Neuron (in vitro differentiated cells): ENCODE results near the gene CRYBG3.

Experiments used
- H2AFZ ChIP-seq: one replicate; pipeline ENCODE4 v1.6.1; 2013; ENCODE audit warnings: low read depth, mild to moderate bottlenecking, inconsistent platforms, low read length, moderate library complexity
- H3K27me3 ChIP-seq: one replicate; pipeline ENCODE4 v1.6.1; 2013; ENCODE audit warnings: low read length; ENCODE audit not compliant: insufficient read depth
- H3K36me3 ChIP-seq: one replicate; pipeline ENCODE4 v1.6.1; 2013; ENCODE audit warnings: low read length; ENCODE audit not compliant: insufficient read depth
- H3K4me1 ChIP-seq: one replicate; pipeline ENCODE4 v1.6.1; 2013; ENCODE audit warnings: low read length; ENCODE audit not compliant: insufficient read depth
- H3K4me3 ChIP-seq: 2 replicates; pipeline ENCODE4 v1.5.1; 2013; ENCODE audit warnings: mild to moderate bottlenecking, low read length, moderate library complexity
- H3K9me3 ChIP-seq: one replicate; pipeline ENCODE4 v1.6.1; 2013; ENCODE audit warnings: low read length

The CRYBG3 gene

GRCh38 chr3:97948351-97949109 is 126.7 kb downstream of the CRYBG3 start:
- Histone ChIP-seq H3K4me1 (no peaks in the 10 kb centered on the region), H2AFZ (no peak overlapping the region), H3K36me3 (peaks cover 57% of the 10 kb centered on the region), H3K4me3 (no peak overlapping the region), H3K27me3 (no peaks in the 10 kb centered on the region), H3K9me3 (no peaks in the 10 kb centered on the region)

DNA sequence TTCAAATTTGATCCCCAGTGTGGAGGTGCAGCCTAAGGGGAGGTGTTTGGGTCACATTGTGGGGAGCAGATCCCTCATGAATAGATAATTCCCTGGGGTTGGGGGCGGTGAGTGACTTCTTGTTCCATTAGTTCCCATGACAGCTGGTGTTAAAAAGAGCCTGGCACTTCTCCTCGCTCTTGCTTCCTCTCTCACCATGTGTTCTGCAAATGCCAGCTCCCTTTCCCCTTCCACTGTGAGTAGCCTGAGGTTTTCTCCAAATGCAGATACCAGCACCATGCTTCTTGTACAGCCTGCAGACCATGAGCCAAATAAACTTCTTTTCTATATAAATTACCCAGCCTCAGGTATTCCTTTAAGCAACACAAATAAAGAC is 127.3 kb downstream of the CRYBG3 start:
- no peak overlapping the region for H3K4me3 ChIP-seq
- H3K36me3 ChIP-seq, result peaks cover 54% of the 10 kb centered on the region
- H2AFZ ChIP-seq, result no peak overlapping the region
- no peaks in the 10 kb centered on the region for H3K27me3 ChIP-seq
- no peaks in the 10 kb centered on the region for H3K9me3 ChIP-seq
- no peaks in the 10 kb centered on the region for H3K4me1 ChIP-seq

GRCh38 chr3:97949743-97950142 is 127.9 kb downstream of the CRYBG3 start:
- Histone ChIP-seq H3K27me3 (no peaks in the 10 kb centered on the region), H3K36me3 (peaks cover 53% of the 10 kb centered on the region), H3K4me3 (no peak overlapping the region), H3K4me1 (no peaks in the 10 kb centered on the region), H2AFZ (no peak overlapping the region), H3K9me3 (no peaks in the 10 kb centered on the region)

- H2AFZ ChIP-seq, result no peak overlapping the region
Observed at GRCh38 chr3:97950360-97950759, 128.5 kb downstream of the CRYBG3 start.

GRCh38 chr3:97952280-97952679 is 130.5 kb downstream of the CRYBG3 start:
- Histone ChIP-seq H3K27me3 (no peaks in the 10 kb centered on the region), H3K4me3 (no peak overlapping the region), H2AFZ (no peak overlapping the region), H3K36me3 (peaks cover 33% of the 10 kb centered on the region), H3K4me1 (no peaks in the 10 kb centered on the region), H3K9me3 (no peaks in the 10 kb centered on the region)

More at GRCh38 chr3:97950360-97950759, 128.5 kb downstream of the CRYBG3 start:
- H3K36me3 ChIP-seq, result peaks cover 47% of the 10 kb centered on the region
- no peaks in the 10 kb centered on the region for H3K9me3 ChIP-seq
- H3K4me3 ChIP-seq, result no peak overlapping the region
- H3K27me3 ChIP-seq, result no peaks in the 10 kb centered on the region
- no peaks in the 10 kb centered on the region for H3K4me1 ChIP-seq

- Histone ChIP-seq H3K4me1 (no peaks in the 10 kb centered on the region), H3K4me3 (no peak overlapping the region), H3K9me3 (no peaks in the 10 kb centered on the region), H2AFZ (no peak overlapping the region), H3K36me3 (peaks cover 31% of the 10 kb centered on the region), H3K27me3 (no peaks in the 10 kb centered on the region)
Observed at GRCh38 chr3:97952872-97953271, 131.1 kb downstream of the CRYBG3 start.

DNA sequence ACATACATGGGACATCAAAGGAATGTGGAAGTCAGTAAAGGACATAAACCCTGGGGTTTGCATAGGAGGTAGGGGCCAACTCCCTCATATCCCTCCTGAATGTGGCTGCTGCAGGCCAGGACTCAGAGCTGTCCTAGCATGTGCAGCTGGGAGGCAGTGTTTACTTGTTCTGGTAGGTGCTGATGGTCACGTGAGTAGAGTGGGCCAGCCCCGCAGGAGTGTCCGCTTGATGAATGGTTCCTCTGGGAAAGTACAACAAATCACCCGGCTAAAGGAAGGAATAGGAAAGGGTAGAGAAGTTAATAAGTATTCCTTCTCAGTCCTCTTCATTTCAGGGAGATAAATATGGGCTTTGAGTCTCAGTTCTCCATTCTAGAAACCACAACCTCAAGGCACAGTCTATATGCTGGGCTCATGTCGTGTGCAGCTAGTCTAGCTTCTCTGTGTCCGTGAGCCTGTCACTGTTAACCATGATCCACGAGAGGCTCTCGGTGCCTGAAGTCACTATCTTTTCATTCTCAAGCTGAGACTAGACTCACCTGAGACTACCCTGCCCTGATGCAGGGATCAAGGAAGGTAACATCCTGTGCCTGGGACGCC is 132.5 kb downstream of the CRYBG3 start:
- Histone ChIP-seq H3K9me3 (no peaks in the 10 kb centered on the region), H3K4me1 (no peaks in the 10 kb centered on the region), H3K4me3 (no peak overlapping the region), H3K36me3 (peaks cover 20% of the 10 kb centered on the region), H3K27me3 (no peaks in the 10 kb centered on the region), H2AFZ (no peak overlapping the region)

GRCh38 chr3:97956051-97956450 is 134.2 kb downstream of the CRYBG3 start:
- Histone ChIP-seq H3K27me3 (no peaks in the 10 kb centered on the region), H3K4me1 (no peaks in the 10 kb centered on the region), H3K9me3 (no peaks in the 10 kb centered on the region), H3K4me3 (no peak overlapping the region), H3K36me3 (peaks cover 11% of the 10 kb centered on the region), H2AFZ (no peak overlapping the region)

DNA sequence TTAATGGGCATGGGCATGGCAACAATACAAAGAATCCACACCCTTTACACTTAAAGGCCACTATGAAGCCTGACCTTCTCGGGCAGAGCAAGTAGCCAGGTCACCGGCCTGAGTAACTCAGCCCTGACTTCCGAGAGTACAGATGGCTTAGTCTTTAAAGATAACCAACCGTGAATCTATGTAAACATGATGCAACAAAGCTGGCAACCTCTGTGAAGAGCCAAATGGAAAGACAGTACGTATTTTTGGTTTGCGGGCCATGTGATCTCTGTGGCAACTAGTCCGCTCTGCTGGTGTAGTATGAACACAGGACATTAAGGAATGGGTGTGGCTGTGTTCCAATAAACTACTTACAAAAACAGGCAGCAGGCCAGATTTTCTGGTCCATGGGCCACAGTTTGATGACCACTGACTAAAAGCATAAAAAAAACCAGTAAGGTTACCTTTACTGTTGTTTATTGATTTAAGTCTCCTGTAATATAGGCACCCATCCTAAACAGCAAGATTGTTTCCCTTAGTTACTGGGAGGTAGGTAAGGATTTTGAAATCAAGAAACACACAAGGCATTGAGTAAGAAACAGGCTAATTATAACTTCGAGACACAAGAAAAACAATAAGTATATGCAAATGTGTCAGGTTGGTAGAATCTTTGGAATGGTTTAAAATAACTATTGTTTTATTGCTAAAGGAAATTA is 136.0 kb downstream of the CRYBG3 start:
- Histone ChIP-seq H3K36me3 (peaks cover 11% of the 10 kb centered on the region), H3K9me3 (no peaks in the 10 kb centered on the region), H3K4me3 (no peak overlapping the region), H2AFZ (no peak overlapping the region), H3K4me1 (no peaks in the 10 kb centered on the region), H3K27me3 (no peaks in the 10 kb centered on the region)

GRCh38 chr3:97958396-97958795 is 136.6 kb downstream of the CRYBG3 start:
- H3K36me3 ChIP-seq, result peaks cover 11% of the 10 kb centered on the region
- no peaks in the 10 kb centered on the region for H3K27me3 ChIP-seq
- H3K9me3 ChIP-seq, result no peaks in the 10 kb centered on the region
- no peaks in the 10 kb centered on the region for H3K4me1 ChIP-seq
- H3K4me3 ChIP-seq, result no peak overlapping the region
- no peak overlapping the region for H2AFZ ChIP-seq

DNA sequence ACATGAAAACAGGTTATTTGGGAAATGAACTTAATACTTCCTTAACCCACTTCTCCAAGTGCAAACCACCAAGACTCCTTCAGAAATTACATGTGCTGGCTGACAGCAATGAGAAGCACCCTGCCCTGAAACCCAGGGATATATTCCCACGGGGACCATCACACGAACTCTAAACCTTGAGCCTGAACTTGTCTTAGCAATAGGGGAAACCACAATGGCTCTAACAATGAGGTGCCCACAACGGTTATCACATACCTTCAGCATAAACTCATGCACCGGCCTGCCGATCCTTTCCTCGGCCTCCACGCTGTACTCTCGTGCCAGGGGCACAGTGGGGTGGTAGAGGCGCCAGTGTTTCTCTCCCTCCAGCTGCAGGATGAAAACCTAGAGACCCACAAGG is 137.0 kb downstream of the CRYBG3 start:
- H3K4me1 ChIP-seq, result no peaks in the 10 kb centered on the region
- peaks cover 11% of the 10 kb centered on the region for H3K36me3 ChIP-seq
- no peak overlapping the region for H2AFZ ChIP-seq
- no peaks in the 10 kb centered on the region for H3K27me3 ChIP-seq
- H3K9me3 ChIP-seq, result no peaks in the 10 kb centered on the region
- no peak overlapping the region for H3K4me3 ChIP-seq

GRCh38 chr3:97959872-97960271 is 138.1 kb downstream of the CRYBG3 start:
- H3K4me1 ChIP-seq, result no peaks in the 10 kb centered on the region
- H3K4me3 ChIP-seq, result no peak overlapping the region
- H3K27me3 ChIP-seq, result no peaks in the 10 kb centered on the region
- no peaks in the 10 kb centered on the region for H3K9me3 ChIP-seq
- H2AFZ ChIP-seq, result no peak overlapping the region
- H3K36me3 ChIP-seq, result peaks cover 5% of the 10 kb centered on the region

DNA sequence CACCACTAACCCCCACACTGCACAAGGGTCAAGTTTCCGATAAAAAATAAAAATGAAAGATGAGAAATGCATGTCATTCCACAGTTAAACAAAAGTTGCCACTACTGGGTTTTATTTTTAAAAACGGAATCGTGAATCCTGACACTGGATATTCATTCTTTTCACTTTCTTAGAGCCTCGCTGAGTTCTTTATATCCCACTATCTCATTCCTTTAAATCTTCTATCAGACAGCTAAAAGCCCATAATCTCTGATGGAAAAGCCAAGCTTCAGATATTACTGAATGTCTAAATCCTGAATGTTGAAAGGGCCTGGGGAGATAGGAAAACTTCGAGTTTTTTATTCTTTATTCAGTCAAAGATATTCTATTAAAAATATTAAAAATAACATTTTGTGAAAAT is 138.7 kb downstream of the CRYBG3 start:
- H3K36me3 ChIP-seq, result peaks cover 5% of the 10 kb centered on the region
- no peak overlapping the region for H3K4me3 ChIP-seq
- no peaks in the 10 kb centered on the region for H3K4me1 ChIP-seq
- no peak overlapping the region for H2AFZ ChIP-seq
- no peaks in the 10 kb centered on the region for H3K9me3 ChIP-seq
- H3K27me3 ChIP-seq, result no peaks in the 10 kb centered on the region
